HG03097 (cell line): ENCODE measurements around the gene SLC34A1.

Experiments
- ATAC-seq: cut with Tn5 transposase; IDR thresholded peaks from one replicate; pipeline ENCODE4 v1.9.1; 2021; ENCODE audit not compliant: unreplicated experiment, low FRiP score

Gene SLC34A1

GRCh38 chr5:177429248-177430040 lies 45.2 kb downstream of the SLC34A1 start:
- no peak for ATAC-seq

GRCh38 chr5:177430140-177430951 lies 46.1 kb downstream of the SLC34A1 start:
- no peak for ATAC-seq

- ATAC-seq = no peak
These were observed 46.7 kb downstream of the SLC34A1 start for GRCh38 chr5:177430972-177431316.

- ATAC-seq = peak; percentile 38
These were observed 47.3 kb downstream of the SLC34A1 start for GRCh38 chr5:177431317-177432142.

GRCh38 chr5:177432143-177432838 lies 48.1 kb downstream of the SLC34A1 start:
- ATAC-seq = no peak

- ATAC-seq = no peak
These were observed 48.8 kb downstream of the SLC34A1 start for GRCh38 chr5:177432839-177433657.

- ATAC-seq = no peak
These were observed 49.5 kb downstream of the SLC34A1 start for GRCh38 chr5:177433658-177434217.

GRCh38 chr5:177434437-177434836 lies 50.2 kb downstream of the SLC34A1 start:
- ATAC-seq = no peak

- ATAC-seq = no peak
These were observed 50.9 kb downstream of the SLC34A1 start for GRCh38 chr5:177434942-177435738.

GRCh38 chr5:177435847-177436536 lies 51.8 kb downstream of the SLC34A1 start:
- no peak for ATAC-seq

GRCh38 chr5:177437623-177438022 lies 53.4 kb downstream of the SLC34A1 start:
- no peak for ATAC-seq

- ATAC-seq = no peak
These were observed 54.2 kb downstream of the SLC34A1 start for GRCh38 chr5:177438468-177438867.

GRCh38 chr5:177439518-177440053 lies 55.4 kb downstream of the SLC34A1 start:
- ATAC-seq = no peak

GRCh38 chr5:177440211-177440989 lies 56.2 kb downstream of the SLC34A1 start:
- no peak for ATAC-seq

GRCh38 chr5:177440990-177441780 lies 57.0 kb downstream of the SLC34A1 start:
- ATAC-seq = no peak
